Natural killer cell (primary cell): ENCODE results near the gene BCAS3. TPM values are rescaled to one million over a fixed set of nuclear protein-coding genes. Genes with fewer than 3 reads are reported as not detected.

Source experiments
- ATAC-seq, 3 donors: fragments of 150-1000 bp in 2 of 3; fragments of 200-7000 bp in 1 of 3; cut with Tn5 transposase; 1 replicate in 1 of 3; 2 replicates in 2 of 3; pipeline ENCODE4 v1.10.0; 2021; ENCODE audit warnings: mild to moderate bottlenecking in 2 of 3, moderate library complexity in 2 of 3
- DNase-seq, 2 donors: peaks; one replicate each; pipeline versions ENCODE4 v3.0.0 to v3.0.0-alpha.2; 2013 to 2021; ENCODE audit warnings: mixed read lengths in 1 of 2
- H3K27ac ChIP-seq: one replicate; pipeline ENCODE4 v1.5.1; 2013; ENCODE audit warnings: mild to moderate bottlenecking, low read length
- H3K27me3 ChIP-seq: one replicate; pipeline ENCODE4 v1.6.1; 2013; ENCODE audit warnings: low read length; ENCODE audit not compliant: control insufficient read depth, insufficient read depth
- H3K36me3 ChIP-seq: one replicate; pipeline ENCODE4 v1.6.1; 2013; ENCODE audit warnings: low read length; ENCODE audit not compliant: control insufficient read depth, insufficient read depth
- H3K4me1 ChIP-seq: one replicate; pipeline ENCODE4 v1.6.1; 2013; ENCODE audit warnings: low read length; ENCODE audit not compliant: control insufficient read depth, insufficient read depth
- H3K4me3 ChIP-seq: one replicate; pipeline ENCODE4 v1.5.1; 2013; ENCODE audit warnings: low read length
- H3K9me3 ChIP-seq: one replicate; pipeline ENCODE4 v1.6.1; 2013; ENCODE audit warnings: low read length; ENCODE audit not compliant: control insufficient read depth, insufficient read depth
- H3K27ac Mint-ChIP-seq, 2 donors: one replicate each; pipeline ENCODE4 v1.8.0; 2022; ENCODE audit warnings: mild to moderate bottlenecking in 2 of 2, mixed read lengths in 2 of 2, moderate library complexity in 1 of 2
- H3K27me3 Mint-ChIP-seq, 2 donors: one replicate each; pipeline ENCODE4 v1.8.0; 2022; ENCODE audit warnings: low read depth in 2 of 2, mixed read lengths in 2 of 2
- H3K36me3 Mint-ChIP-seq: one replicate; pipeline ENCODE4 v1.8.0; 2022; ENCODE audit warnings: mixed read lengths
- H3K4me1 Mint-ChIP-seq, 2 donors: one replicate each; pipeline ENCODE4 v1.8.0; 2022; ENCODE audit warnings: mixed read lengths in 2 of 2
- H3K4me3 Mint-ChIP-seq: one replicate; pipeline ENCODE4 v1.8.0; 2022; ENCODE audit warnings: mild to moderate bottlenecking, moderate library complexity, mixed read lengths
- H3K9me3 Mint-ChIP-seq, 2 donors: one replicate each; pipeline ENCODE4 v1.8.0; 2022; ENCODE audit warnings: mixed read lengths in 2 of 2
- WGBS: methylation state at CpG from one replicate; pipeline ENCODE4 v1.1.7; 2013; ENCODE audit warnings: missing lambda C conversion rate; ENCODE audit not compliant: insufficient coverage; 5-methylcytosine and 5-hydroxymethylcytosine counted together
- intact Hi-C: fragments of 100-400 bp; cut with micrococcal nuclease; formaldehyde crosslinking; loops from one replicate; pipeline ENCODE4 v1.14.2; 2022
- total RNA-seq, 4 donors: library from RNA; stranded (reverse); fragments of 120-200 nt in 1 of 4; gene quantifications; one replicate each; pipeline versions ENCODE4 v1.2.3 to v1.2.4, GENCODE V29; 2013 to 2022
- TF ChIP-seq, protein P1 (sequence below): fragments of 200-600 bp; IDR thresholded peaks from one replicate; pipeline ENCODE4 v1.8.0; 2022; ENCODE audit warnings: antibody characterized with exemption

BCAS3 gene
- total RNA-seq, 3 donors from 2014 or later (not counting 1 experiment from before 2014, with no cell fraction given) = 60.5 to 87.8 (median 72.0) TPM

DNA sequence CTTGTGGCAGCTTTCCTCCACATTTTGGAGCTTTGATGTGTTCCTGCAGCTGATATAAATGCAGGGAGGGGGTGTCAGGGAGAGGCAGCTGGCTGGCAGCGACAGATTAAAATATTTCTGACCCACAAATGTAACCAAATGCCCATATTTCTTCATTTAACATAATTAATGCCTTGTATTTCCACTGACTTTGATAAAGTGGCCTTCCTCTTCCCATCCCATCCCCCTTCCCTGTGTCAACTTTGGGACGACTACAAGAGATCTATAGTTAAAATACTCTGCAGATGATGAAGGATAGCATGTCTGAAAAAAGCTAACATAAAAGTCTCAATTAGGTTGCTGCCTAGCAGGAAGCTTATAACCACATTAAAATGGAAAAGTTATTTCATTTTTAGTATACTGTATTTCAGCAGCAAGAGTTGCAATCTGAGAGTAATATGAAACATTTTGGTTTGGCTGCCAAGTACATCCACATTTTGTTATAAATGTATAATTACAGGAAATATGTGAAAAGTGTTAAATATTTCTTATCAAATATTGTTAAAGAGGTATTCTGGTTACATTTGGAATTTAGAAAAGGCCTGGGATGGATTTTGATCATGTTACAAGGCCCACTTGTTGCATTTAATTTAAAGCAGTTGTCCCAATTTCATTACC lies 483.3 kb downstream of the BCAS3 start:
- H3K27me3 Mint-ChIP-seq = no peaks in the 10 kb centered on the region
- no peak overlapping the region for H3K4me3 Mint-ChIP-seq
- TF ChIP-seq, protein P1, sequence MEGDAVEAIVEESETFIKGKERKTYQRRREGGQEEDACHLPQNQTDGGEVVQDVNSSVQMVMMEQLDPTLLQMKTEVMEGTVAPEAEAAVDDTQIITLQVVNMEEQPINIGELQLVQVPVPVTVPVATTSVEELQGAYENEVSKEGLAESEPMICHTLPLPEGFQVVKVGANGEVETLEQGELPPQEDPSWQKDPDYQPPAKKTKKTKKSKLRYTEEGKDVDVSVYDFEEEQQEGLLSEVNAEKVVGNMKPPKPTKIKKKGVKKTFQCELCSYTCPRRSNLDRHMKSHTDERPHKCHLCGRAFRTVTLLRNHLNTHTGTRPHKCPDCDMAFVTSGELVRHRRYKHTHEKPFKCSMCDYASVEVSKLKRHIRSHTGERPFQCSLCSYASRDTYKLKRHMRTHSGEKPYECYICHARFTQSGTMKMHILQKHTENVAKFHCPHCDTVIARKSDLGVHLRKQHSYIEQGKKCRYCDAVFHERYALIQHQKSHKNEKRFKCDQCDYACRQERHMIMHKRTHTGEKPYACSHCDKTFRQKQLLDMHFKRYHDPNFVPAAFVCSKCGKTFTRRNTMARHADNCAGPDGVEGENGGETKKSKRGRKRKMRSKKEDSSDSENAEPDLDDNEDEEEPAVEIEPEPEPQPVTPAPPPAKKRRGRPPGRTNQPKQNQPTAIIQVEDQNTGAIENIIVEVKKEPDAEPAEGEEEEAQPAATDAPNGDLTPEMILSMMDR = no peak
- Histone ChIP-seq H3K4me3 (no peak overlapping the region), H3K4me1 (no peaks in the 10 kb centered on the region), H3K36me3 (no peaks in the 10 kb centered on the region), H3K27ac (no peak overlapping the region), H3K27me3 (no peaks in the 10 kb centered on the region), H3K9me3 (no peaks in the 10 kb centered on the region)
- no peaks in the 10 kb centered on the region for H3K9me3 Mint-ChIP-seq
- no peak for DNase-seq
- H3K4me1 Mint-ChIP-seq = no peaks in the 10 kb centered on the region
- no peak for ATAC-seq
- no peak overlapping the region for H3K27ac Mint-ChIP-seq
- H3K36me3 Mint-ChIP-seq = peaks cover 7% of the 10 kb centered on the region
- 86% methylated on average over 1 of the region's 2 CpGs for WGBS
- intact Hi-C loops = no loop called here

DNA sequence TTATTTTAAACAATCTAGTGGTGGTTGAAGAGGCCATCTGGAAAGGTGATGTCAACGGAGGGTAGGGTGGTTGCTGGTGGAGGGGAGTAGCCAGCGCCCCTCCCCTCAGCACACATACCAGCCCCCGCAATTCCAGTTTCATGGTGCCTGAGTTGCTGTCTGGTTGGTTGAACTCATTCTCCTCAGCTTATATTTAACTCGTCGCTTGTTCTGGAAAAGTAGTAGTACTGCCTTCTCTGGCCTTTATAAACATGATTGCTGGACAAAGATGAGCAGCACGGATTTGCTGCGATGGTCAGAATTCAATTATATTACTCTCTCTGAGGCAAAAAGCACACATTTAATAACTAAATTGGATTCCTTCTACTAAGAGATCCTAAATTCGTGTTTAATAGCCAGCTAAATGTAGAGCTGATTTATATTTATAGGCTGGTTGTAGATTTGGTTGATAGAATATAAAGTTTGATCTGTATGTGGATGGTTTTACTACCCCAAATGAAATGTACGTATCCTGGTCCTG lies 484.0 kb downstream of the BCAS3 start:
- Histone ChIP-seq H3K27me3 (no peaks in the 10 kb centered on the region), H3K36me3 (no peaks in the 10 kb centered on the region), H3K4me1 (no peaks in the 10 kb centered on the region), H3K27ac (no peak overlapping the region), H3K9me3 (no peaks in the 10 kb centered on the region), H3K4me3 (no peak overlapping the region)
- no peak overlapping the region for H3K27ac Mint-ChIP-seq
- ATAC-seq (no peak), DNase-seq (no peak)
- no peaks in the 10 kb centered on the region for H3K27me3 Mint-ChIP-seq
- TF ChIP-seq, protein P1 = no peak
- no peak overlapping the region for H3K4me3 Mint-ChIP-seq
- peaks cover 7% of the 10 kb centered on the region for H3K36me3 Mint-ChIP-seq
- WGBS = 97% methylated on average over 5 of the region's 9 CpGs
- H3K4me1 Mint-ChIP-seq = no peaks in the 10 kb centered on the region
- H3K9me3 Mint-ChIP-seq = no peaks in the 10 kb centered on the region
- intact Hi-C loops = no loop called here

DNA sequence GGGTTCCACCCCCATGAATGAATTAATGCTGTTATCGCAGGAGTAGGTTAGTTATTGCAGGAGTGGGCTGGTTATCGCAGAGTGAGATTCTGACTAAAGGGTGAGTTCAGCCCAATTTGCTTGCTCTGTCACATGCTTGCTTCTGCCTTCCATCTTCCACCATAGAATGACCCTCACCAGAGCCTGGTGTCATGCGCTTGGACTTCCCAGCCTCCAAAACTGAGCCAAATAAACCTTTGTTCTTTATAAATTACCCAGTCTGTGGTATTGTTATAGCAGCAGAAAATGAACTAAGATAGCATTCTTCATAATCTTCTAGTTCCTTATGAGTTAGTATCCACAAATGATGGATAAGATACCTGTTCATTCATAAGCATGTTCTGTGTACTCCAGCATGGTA lies 486.9 kb downstream of the BCAS3 start:
- no peaks in the 10 kb centered on the region for H3K4me1 ChIP-seq
- no peaks in the 10 kb centered on the region for H3K9me3 Mint-ChIP-seq
- no peak overlapping the region for H3K27ac Mint-ChIP-seq
- no peaks in the 10 kb centered on the region for H3K27me3 Mint-ChIP-seq
- H3K9me3 ChIP-seq = no peaks in the 10 kb centered on the region
- no peak overlapping the region for H3K27ac ChIP-seq
- WGBS = 100% methylated on average over 3 of the region's 3 CpGs
- no peak overlapping the region for H3K4me3 Mint-ChIP-seq
- no peak overlapping the region for H3K4me3 ChIP-seq
- no peaks in the 10 kb centered on the region for H3K4me1 Mint-ChIP-seq
- H3K36me3 Mint-ChIP-seq = peaks cover 7% of the 10 kb centered on the region
- no peak for DNase-seq
- TF ChIP-seq, protein P1 = no peak
- no peaks in the 10 kb centered on the region for H3K27me3 ChIP-seq
- ATAC-seq = no peak
- intact Hi-C loops = no loop called here
- no peaks in the 10 kb centered on the region for H3K36me3 ChIP-seq

DNA sequence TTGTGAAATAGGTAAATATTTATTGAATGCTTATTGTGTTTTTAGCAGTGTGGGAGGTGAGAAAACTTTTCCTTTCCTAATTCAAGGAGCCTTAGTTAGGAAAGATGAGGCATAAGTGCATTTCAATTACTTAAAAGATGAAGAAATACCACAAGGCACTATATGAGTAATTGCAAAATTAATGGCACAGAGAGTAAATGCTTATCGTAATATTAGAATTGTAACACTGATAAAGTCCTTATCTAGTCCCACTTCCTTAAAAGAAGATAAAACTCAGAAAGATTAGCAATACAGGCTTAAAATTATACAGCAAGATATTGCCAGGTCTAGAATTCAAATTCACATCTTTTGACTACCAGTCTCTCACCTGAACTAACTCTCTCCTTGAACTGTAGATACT lies 489.4 kb downstream of the BCAS3 start:
- no peaks in the 10 kb centered on the region for H3K27me3 ChIP-seq
- Mint-ChIP-seq H3K27me3 (no peaks in the 10 kb centered on the region), H3K27ac (no peak overlapping the region), H3K9me3 (no peaks in the 10 kb centered on the region), H3K36me3 (peaks cover 15% of the 10 kb centered on the region), H3K4me1 (no peaks in the 10 kb centered on the region), H3K4me3 (no peak overlapping the region)
- no peaks in the 10 kb centered on the region for H3K9me3 ChIP-seq
- WGBS = no CpG with 5 or more reads among the region's 1 CpG
- H3K36me3 ChIP-seq = peaks cover 3% of the 10 kb centered on the region
- TF ChIP-seq, protein P1 = no peak
- DNase-seq = no peak
- H3K4me1 ChIP-seq = no peaks in the 10 kb centered on the region
- no peak for ATAC-seq
- no peak overlapping the region for H3K27ac ChIP-seq
- intact Hi-C loops = no loop called here
- no peak overlapping the region for H3K4me3 ChIP-seq
